HepG2 (cell line): ENCODE results near the gene TBC1D4. TPM values are rescaled to one million over a fixed set of nuclear protein-coding genes. Genes with fewer than 3 reads are reported as not detected.

Experiments
- ARNT ChIP-seq: fragments of 450-650 bp; IDR thresholded peaks from 2 replicates; pipeline ENCODE4 v1.6.1; 2017
- ATF3 ChIP-seq: sonication (generic); formaldehyde crosslinking; IDR thresholded peaks from 2 replicates; pipeline ENCODE4 v1.4.0; 2020; ENCODE audit warnings: missing genetic modification reagents
- CENPBD1 ChIP-seq: sonication (generic); formaldehyde crosslinking; IDR thresholded peaks from 2 replicates; pipeline ENCODE4 v1.8.0; 2022; ENCODE audit warnings: missing genetic modification reagents, low read depth, mild to moderate bottlenecking, borderline replicate concordance
- DR1 ChIP-seq: sonication (generic); formaldehyde crosslinking; IDR thresholded peaks from 2 replicates; pipeline ENCODE4 v1.8.0; 2021; ENCODE audit warnings: mild to moderate bottlenecking, missing genetic modification reagents, inconsistent platforms
- E2F2 ChIP-seq: sonication (generic); formaldehyde crosslinking; IDR thresholded peaks from 2 replicates; pipeline ENCODE4 v1.4.0; 2020; ENCODE audit warnings: missing genetic modification reagents, borderline replicate concordance
- ELK4 ChIP-seq: sonication (generic); formaldehyde crosslinking; IDR thresholded peaks from 2 replicates; pipeline ENCODE4 v1.9.0; 2021; ENCODE audit warnings: missing genetic modification reagents, borderline replicate concordance
- FOXA1 ChIP-seq, 2 experiments: fragments of 450-650 bp in 1 of 2; sonication (generic) in 1 of 2; formaldehyde crosslinking in 1 of 2; IDR thresholded peaks; 2 replicates each; pipeline versions ENCODE4 v1.4.0 to v1.6.1; 2016 to 2020; ENCODE audit warnings: missing genetic modification reagents in 1 of 2
- GPN1 ChIP-seq: sonication (generic); formaldehyde crosslinking; IDR thresholded peaks from 2 replicates; pipeline ENCODE4 v1.5.1; 2020; ENCODE audit warnings: missing genetic modification reagents, borderline replicate concordance
- HDAC1 ChIP-seq: sonication (generic); formaldehyde crosslinking; IDR thresholded peaks from 2 replicates; pipeline ENCODE4 v1.5.1; 2020; ENCODE audit warnings: mild to moderate bottlenecking, missing genetic modification reagents
- HMGXB4 ChIP-seq, 2 experiments: sonication (generic) in 1 of 2; formaldehyde crosslinking in 1 of 2; IDR thresholded peaks; 2 replicates each; pipeline versions ENCODE4 v1.4.0 to v1.6.1; 2018 to 2020; ENCODE audit warnings: missing genetic modification reagents in 2 of 2, borderline replicate concordance in 1 of 2, low read depth in 1 of 2, mild to moderate bottlenecking in 1 of 2, missing biosample characterization in 1 of 2
- MAFF ChIP-seq: IDR thresholded peaks from 2 replicates; pipeline ENCODE4 v1.6.1; 2011; ENCODE audit warnings: low read depth, low read length, improper control_type of control experiment
- NKX3-1 ChIP-seq: sonication (generic); formaldehyde crosslinking; IDR thresholded peaks from 2 replicates; pipeline ENCODE4 v1.5.0; 2020; ENCODE audit warnings: missing genetic modification reagents
- PCBP1 ChIP-seq: fragments of 200-400 bp; formaldehyde crosslinking; IDR thresholded peaks from 2 replicates; pipeline ENCODE4 v1.6.1; 2017; ENCODE audit warnings: mild to moderate bottlenecking, low read depth, low read length, borderline replicate concordance
- PCBP2 ChIP-seq: fragments of 200-400 bp; formaldehyde crosslinking; optimal IDR thresholded peaks from 2 replicates; pipeline ENCODE3; 2018; ENCODE audit warnings: low read length, low read depth; ENCODE audit not compliant: poor library complexity, severe bottlenecking
- RXRB ChIP-seq: IDR thresholded peaks from 2 replicates; pipeline ENCODE4 v1.6.1; 2016; ENCODE audit warnings: borderline replicate concordance, missing genetic modification reagents, missing compliant biosample characterization
- SAFB2 ChIP-seq: sonication (generic); formaldehyde crosslinking; IDR thresholded peaks from 2 replicates; pipeline ENCODE4 v1.5.1; 2020; ENCODE audit warnings: missing genetic modification reagents, low read depth, mild to moderate bottlenecking, borderline replicate concordance
- SNAPC2 ChIP-seq: sonication (generic); formaldehyde crosslinking; IDR thresholded peaks from 2 replicates; pipeline ENCODE4 v1.8.1; 2022; ENCODE audit warnings: mild to moderate bottlenecking, missing genetic modification reagents
- YEATS2 ChIP-seq: sonication (generic); formaldehyde crosslinking; IDR thresholded peaks from 2 replicates; pipeline ENCODE4 v1.4.0; 2020; ENCODE audit warnings: missing genetic modification reagents, borderline replicate concordance
- ZNF232 ChIP-seq: sonication (generic); formaldehyde crosslinking; IDR thresholded peaks from 2 replicates; pipeline ENCODE4 v1.4.0; 2020; ENCODE audit warnings: missing genetic modification reagents, borderline replicate concordance
- ZNF30 ChIP-seq: sonication (generic); formaldehyde crosslinking; IDR thresholded peaks from 2 replicates; pipeline ENCODE4 v1.5.0; 2020; ENCODE audit warnings: mild to moderate bottlenecking, missing genetic modification reagents
- polyA plus RNA-seq, 8 experiments: library from polyadenylated mRNA; depleted of rRNA in 3 of 8; stranded (reverse) in 7 of 8; unstranded in 1 of 8; fragments of >200 nt; fragmentation: Illumina TruSeq in 4 of 8; extraction: Trizol in 4 of 8; gene quantifications; 2 replicates each; pipeline versions ENCODE4 v1.2.1 to v1.2.3, GENCODE V29; 2011 to 2016; ENCODE audit warnings: low read depth in 4 of 8, missing spikeins in 1 of 8, mixed read lengths in 1 of 8; ENCODE audit not compliant: insufficient read depth in 1 of 8
- total RNA-seq, 5 experiments: library from RNA; depleted of rRNA; stranded (reverse); fragments of >200 nt; fragmentation: Illumina TruSeq; extraction: Trizol; gene quantifications; 2 replicates each; pipeline ENCODE4 v1.2.3, GENCODE V29; 2016; ENCODE audit warnings: low read depth in 1 of 5

TBC1D4 gene
- total and polyA plus RNA-seq, 2 of the 13 experiments (the other 11 are each of a cell fraction or from before 2014, with no cell fraction given), result 35.9 to 64.4 TPM

GRCh38 chr13:75385708-75386083, 96.3 kb downstream of the TBC1D4 start (continued):
- TF ChIP-seq SAFB2, result no peak
- TF ChIP-seq FOXA1 (IDR thresholded peaks at IDR 0.05), result no peak
- 0 out of 2 replicates have a peak, but pooled peaks have one; percentile 26 for TF ChIP-seq FOXA1 (CRISPR knock-in tag; IDR thresholded peaks at IDR 0.05)
- no peak for TF ChIP-seq PCBP1
- no peak for TF ChIP-seq HMGXB4 (CRISPR knock-in tag; IDR thresholded peaks at IDR 0.05; ENCODE audit: borderline replicate concordance in 1 of 2, low read depth in 1 of 2)
- no peak for TF ChIP-seq PCBP2
- no peak for TF ChIP-seq CENPBD1 (CRISPR knock-in tag)
- no peak for TF ChIP-seq NKX3-1 (CRISPR knock-in tag)
- no peak for TF ChIP-seq ZNF232
- no peak for TF ChIP-seq DR1 (CRISPR knock-in tag)
- TF ChIP-seq E2F2, result no peak
- no peak for TF ChIP-seq ELK4 (CRISPR knock-in tag)
- TF ChIP-seq GPN1 (CRISPR knock-in tag), result no peak
- no peak for TF ChIP-seq SNAPC2
- no peak for TF ChIP-seq YEATS2 (CRISPR knock-in tag)
- TF ChIP-seq RXRB (CRISPR knock-in tag), result 0 out of 2 replicates have a peak, but pooled peaks have one; percentile 37
- TF ChIP-seq MAFF, result no peak
- TF ChIP-seq ARNT, result no peak
- TF ChIP-seq ZNF30, result no peak
- TF ChIP-seq HDAC1 (CRISPR knock-in tag), result no peak
- TF ChIP-seq ATF3 (CRISPR knock-in tag), result no peak
